Measurements from ENCODE around the gene NPPC. TPM values are rescaled to one million over a fixed set of nuclear protein-coding genes. Genes with fewer than 3 reads are reported as not detected.

NPPC gene
- total and polyA plus RNA-seq, 4 experiments from 2014 or later, result not detected

DNA sequence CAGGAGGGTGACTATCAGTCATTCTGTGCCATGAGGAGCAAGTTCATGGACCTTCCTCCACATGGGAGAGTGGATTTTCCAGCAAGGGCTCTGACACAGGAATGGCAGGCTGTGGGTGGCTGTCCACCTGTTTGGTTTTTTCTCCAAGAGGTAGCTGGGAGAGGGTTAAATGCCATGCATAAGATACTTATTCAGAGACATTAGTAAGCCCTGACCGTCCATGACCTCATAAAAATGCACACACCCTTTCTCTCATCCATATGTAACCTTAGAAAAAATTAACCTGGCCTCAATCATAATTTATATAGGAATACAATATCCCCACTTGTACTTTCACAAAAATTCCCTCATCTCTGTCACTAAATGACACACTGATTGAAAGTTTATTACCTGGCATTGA, 51.3 kb downstream of the NPPC start:
- no peak overlapping the region for H3K4me3 ChIP-seq (ENCODE audit: low read length in 2 of 2)
- peaks cover 7 to 21% of the 10 kb centered on the region in 2 donors for H3K27me3 Mint-ChIP-seq
- no peaks in the 10 kb centered on the region for H3K36me3 Mint-ChIP-seq
- H3K36me3 ChIP-seq (ENCODE audit: insufficient read depth, low read length), result no peaks in the 10 kb centered on the region
- no peaks in the 10 kb centered on the region for H3K27me3 ChIP-seq (ENCODE audit: insufficient read depth, low read length)
- H3K27ac Mint-ChIP-seq, result no peak overlapping the region
- CTCF ChIA-PET (ENCODE audit: partially characterized antibody), result no interaction called here
- POLR2A ChIA-PET (ENCODE audit: partially characterized antibody), result no interaction called here
- H3K9me3 Mint-ChIP-seq, result peaks cover 0 to 3% (median 0%) of the 10 kb centered on the region in 8 donors
- H3K4me3 Mint-ChIP-seq, result no peak overlapping the region
- intact Hi-C loops (cut with micrococcal nuclease), result no loop called here
- H3K9me3 ChIP-seq (ENCODE audit: control insufficient read depth in 1 of 2, low read length in 2 of 2), result no peaks in the 10 kb centered on the region
- no peaks in the 10 kb centered on the region for H3K4me1 ChIP-seq (ENCODE audit: insufficient read depth, low read length)
- DNase-seq, result no peak
- no peaks in the 10 kb centered on the region for H3K4me1 Mint-ChIP-seq
- no peak overlapping the region for H3K27ac ChIP-seq (ENCODE audit: low read depth, low read length)

Small RNA genes lying within 50 kb of the gene (microRNA-seq; reads per million reads assigned to microRNA genes)
- gene MIR1471 (ENCODE audit: borderline microRNAs expressed, borderline number of aligned reads, borderline replicate concordance), result not detected

Other genes starting within 250 kb of the NPPC start
- gene PTMA, start 217.9 kb downstream of the NPPC start, total RNA-seq, result 1,000 to 10,000 TPM in 1 of 2 experiments, 100 to 1,000 TPM in 1; 974 to 1,069 TPM
- 1,000 to 10,000 TPM; 1,347 to 1,836 TPM for gene PTMA, start 217.9 kb downstream of the NPPC start, polyA plus RNA-seq
- 10 to 100 TPM; 29.1 to 30.5 TPM for gene PDE6D, start 145.1 kb downstream of the NPPC start, total RNA-seq
- gene PDE6D, start 145.1 kb downstream of the NPPC start, polyA plus RNA-seq, result 10 to 100 TPM; 52.2 to 74.0 TPM
- 10 to 100 TPM; 51.8 to 57.9 TPM for gene COPS7B, start 140.0 kb downstream of the NPPC start, total RNA-seq
- 10 to 100 TPM; 30.2 to 34.3 TPM for gene COPS7B, start 140.0 kb downstream of the NPPC start, polyA plus RNA-seq
- gene DIS3L2, start 35.3 kb upstream of the NPPC start, total RNA-seq, result 10 to 100 TPM; 56.0 to 59.7 TPM
- 10 to 100 TPM; 16.0 to 22.6 TPM for gene DIS3L2, start 35.3 kb upstream of the NPPC start, polyA plus RNA-seq